ENCODE results near the gene CRACR2B.

The CRACR2B gene

DNA sequence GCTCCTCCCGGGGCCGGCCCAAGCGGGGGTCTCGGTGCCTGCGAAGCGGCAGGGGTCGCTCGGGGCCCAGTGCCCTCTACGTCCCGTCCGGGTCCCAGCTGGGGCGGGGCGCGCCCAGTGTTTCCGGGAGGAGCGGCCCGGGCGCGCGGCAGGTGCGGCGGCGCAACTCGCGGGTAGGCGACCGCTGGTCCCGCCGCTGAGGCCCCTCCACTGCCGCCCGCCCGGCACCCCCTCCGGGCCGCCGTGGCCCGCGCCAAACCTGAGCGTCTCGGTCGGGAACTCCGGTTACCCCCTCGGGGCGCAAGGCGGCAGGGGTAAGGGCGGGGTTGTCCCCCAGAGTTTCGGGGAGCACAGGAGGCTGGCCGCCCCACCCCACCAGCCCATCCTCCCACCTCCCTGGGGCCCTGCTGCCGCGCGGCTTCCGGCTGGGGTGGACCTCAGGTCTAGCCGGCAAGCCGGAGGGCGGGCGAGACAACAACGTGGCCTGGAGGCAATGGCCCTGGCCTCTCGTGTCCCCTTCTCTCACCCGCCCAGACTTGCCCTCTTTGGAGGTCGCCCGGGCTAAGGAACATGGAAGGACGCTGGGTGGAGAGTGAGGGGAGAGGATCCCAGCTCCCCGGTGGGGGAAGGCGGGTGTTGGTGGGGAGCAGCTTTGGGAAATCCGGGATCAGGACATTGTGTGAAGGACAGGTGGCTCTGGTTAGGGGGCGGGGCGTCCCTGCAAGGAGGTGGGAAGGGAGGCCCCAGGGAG lies 398 bp upstream of the CRACR2B start:
- DNase-seq = no peak

DNA sequence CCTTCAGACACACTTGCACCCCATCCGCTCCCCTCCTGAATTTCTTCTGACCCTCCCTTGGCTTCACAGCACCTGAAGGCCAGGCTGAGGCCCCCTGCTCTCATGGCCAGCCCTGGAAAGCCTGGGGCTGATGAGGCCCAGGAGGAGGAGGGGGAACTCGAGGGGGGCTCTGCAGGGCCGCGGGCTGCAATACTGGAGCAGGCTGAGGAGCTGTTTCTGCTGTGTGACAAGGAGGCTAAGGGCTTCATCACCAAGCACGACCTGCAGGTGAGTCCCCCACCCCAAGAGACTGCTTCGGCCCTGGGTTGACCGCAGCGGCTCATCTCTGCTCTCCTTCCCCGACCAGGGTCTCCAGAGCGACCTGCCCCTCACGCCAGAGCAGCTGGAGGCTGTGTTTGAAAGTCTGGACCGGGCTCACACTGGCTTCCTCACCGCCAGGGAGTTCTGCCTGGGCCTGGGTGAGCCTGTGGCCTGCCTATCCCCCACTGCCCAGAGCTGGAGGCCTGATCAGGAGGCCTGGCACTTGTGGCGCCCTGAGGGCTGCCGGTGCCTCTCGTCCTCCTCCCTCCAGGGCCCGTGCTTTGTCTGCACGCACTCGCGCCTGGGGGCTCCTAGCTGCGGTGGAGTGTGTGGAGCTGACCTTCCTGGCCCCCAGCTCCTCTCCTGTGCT lies 922 bp downstream of the CRACR2B start:
- DNase-seq = no peak

DNA sequence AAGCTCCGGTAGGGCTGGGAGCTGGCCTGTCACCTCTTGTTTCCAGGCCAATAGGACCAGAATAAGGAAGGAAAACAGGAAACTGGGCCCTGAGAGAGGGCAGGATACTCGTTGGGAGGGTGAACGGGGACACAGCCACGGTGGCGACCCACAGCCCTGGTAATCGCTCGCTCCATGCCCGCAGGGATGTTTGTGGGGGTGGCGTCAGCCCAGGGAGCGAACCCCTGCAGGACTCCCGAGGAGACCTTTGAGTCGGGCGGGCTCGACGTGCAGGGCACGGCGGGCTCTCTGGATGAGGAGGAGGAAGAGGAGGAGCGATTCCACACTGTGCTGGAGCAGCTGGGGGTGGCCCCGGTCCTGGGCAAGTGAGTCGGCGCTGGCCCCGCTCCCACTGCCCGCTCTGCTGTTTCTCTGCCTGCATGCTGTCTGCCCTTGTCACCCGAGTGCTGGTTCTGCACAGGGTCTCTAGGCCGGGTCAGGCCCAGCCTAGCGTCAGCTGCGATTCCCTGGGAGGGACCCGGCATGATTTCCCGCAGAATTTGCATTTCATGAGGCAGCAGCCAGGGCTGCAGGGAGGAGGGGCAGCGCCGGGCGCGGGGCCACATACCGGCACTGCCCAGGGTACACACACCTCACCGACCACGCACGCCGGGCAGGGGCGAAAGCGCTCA lies 1.6 kb downstream of the CRACR2B start:
- DNase-seq = no peak

DNA sequence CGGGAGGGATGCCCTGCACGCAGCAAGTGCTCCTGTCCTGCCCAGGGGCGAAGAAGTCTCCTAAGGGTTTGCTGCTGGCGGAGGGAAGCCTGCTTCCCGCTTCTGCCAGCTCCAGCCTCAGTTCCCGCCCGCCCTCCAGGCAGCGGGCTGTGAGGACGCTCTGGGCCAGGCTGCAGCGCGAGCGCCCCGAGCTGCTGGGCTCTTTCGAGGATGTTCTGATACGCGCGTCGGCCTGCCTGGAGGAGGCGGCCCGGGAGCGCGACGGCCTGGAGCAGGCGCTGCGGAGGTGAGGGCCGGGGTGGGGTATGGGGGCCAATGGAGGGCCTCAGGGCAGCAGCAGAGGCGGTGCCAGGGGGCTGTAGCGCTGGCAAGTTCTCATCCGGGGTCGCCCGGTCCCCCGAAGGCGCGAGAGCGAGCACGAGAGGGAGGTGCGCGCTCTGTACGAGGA lies 2.2 kb downstream of the CRACR2B start:
- no peak for DNase-seq

DNA sequence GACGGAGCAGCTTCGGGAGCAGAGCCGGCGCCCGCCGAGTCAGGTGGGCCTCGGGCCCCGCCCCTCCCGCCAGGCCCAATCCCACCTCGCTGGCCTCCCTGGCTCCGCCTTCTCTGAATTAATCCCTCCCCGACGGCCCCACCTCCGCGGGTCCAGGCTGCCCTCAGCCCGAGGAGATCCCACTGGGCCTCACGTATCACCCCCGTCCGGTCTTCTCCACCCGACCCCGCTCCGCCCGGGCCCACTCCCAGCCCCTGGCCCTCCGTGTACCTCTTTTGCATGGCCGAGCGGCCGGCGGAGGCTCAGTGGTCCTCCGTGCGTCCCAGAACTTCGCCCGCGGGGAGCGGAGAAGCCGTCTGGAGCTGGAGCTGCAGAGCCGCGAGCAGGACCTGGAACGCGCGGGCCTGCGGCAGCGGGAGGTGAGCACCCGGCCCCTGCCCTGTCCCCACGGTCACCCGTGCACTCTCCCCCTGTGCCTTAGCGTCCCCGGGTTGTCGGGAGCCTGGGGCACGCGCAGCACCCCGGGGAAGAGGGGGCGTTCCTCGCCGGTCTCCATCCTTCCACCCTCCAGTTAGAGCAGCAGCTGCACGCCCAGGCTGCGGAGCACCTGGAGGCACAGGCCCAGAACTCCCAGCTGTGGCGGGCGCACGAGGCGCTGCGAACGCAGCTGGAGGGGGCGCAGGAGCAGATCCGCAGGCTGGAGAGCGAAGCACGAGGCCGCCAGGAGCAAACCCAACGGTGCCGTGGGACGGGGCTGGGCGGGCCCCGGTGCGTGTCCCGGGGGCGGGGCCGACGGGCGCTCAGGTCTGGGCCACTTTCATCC lies 2.8 kb downstream of the CRACR2B start:
- DNase-seq = peak; percentile 66

DNA sequence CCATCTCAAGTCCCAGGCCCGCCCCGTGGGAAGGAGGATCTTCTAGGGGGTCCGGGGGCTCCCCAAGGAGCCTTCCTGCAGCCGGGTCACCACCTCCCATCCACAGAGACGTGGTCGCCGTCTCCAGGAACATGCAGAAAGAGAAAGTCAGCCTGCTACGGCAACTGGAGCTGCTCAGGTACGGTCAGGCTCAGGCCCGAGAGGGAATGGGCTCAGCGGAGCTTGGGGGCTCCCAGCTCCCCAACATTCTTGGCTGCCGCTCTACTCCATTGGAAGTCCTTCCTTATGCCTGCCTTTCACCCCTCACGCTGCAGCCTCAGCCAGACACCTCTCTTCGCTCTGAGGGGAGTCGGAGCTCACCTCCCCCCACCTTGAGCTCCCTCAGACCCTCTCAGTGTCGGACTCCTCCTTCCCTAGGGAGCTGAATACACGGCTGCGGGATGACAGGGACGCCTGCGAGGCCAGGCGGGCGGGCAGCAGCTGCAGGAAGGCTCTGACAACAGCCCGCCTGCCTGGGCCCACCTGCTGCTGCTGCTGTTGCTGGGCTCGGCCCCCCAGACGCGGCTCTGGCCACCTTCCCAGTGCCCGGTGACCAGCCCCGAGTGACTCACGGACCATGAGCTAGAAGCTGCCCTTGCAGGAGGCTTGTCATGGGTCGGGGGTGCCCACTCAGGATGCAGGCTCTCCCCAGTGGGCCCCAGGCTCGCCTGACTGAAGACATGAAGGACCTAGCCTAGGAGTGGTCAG lies 3.6 kb downstream of the CRACR2B start:
- DNase-seq = no peak

DNA sequence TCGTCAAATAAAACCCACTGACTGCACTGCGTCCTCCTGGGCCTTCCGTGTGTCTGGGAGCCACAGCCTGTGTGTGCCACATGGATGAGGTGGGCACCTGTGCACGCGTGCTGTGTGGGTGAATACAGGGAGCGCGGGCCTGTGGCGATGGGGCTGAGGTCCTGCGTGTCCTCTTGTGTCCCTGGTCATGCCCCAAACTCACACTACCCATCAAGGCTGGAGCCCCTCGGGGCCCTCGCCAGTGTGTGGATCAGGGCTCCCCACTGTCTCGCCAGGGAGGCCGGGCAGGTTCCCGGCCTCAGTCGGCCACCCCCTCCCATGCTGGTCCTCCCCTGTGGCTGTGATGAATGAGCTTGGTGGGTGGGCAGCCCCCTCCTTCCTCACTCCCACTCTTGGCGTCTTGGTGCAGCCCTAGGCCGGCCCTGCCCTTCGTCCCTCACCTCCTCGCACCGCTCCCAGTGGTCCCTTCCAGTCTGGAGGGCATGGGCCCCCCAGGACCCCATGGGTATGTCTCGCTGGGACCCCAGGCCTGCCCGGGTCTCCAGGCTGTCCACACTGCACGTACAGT lies 4.3 kb downstream of the CRACR2B start:
- no peak for DNase-seq

DNA sequence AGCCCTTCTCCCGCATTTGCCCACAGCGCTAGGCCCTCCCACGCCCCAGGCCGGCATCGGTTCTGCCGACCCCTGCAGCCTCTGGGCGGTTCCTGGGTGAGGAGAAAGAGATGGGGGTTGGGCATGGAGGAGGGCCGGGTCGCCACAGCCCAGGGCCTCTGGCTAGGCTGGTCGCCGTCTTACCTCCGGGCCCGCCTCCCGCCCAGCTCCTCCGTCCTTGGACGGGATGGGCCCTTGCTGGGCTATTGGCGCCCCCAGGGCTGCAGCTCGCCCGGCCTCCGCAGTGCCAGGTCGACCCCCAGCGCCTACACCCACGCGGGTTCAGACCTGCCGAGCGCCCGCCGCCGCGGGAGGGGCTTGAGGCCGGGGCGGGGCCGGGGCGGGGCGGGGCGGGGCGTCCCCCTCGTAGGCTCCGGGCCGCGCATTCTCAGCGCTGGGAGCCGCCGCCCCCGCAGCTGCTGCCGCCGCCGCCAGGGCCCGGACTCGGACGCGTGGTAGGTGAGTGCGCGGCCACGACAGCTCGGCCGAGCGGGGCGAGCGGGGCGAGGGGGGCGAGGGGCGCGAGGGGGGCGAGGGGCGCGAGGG lies 4.9 kb downstream of the CRACR2B start, which contains the start of gene CD151:
TSS of gene CD151 (plus strand) at position 424 of the 585 bp plus-strand sequence. CDS start 3,118 bp downstream, outside the sequence.
- peak; percentile 29 for DNase-seq

DNA sequence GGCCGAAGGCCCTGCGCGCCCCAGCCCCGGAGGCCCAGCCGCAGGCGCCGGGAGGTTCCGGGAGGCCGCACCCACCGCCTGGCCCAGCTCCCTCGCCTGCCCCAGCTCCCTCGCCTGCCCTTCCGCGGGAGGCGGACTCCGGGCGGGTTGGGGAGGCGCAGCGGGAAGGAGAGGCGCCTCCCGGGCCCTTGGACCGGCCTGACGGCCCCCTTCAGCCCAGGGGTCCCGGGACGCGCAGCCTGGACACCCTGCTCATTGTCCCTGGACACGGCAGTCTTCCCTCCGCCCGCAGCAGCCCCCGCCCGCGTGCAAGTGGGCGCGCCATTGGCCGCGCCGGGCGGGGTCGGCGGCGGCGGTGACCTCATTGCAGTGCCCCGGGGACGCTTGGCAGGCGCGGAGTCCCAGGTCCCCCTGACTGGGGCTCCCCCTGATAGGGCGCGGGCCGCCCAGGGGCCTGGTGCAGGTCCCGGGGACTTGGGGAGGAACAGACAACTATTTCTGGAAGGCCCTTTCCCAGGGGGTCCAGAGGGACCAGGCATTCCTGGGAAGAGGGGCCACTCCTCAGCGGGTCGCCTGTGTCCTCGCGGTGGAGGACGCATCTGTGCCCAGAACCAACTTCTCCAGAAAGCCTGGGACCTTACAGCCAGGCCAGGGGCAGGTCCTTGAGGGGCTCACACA lies 5.5 kb downstream of the CRACR2B start:
- DNase-seq = peak; percentile 26

DNA sequence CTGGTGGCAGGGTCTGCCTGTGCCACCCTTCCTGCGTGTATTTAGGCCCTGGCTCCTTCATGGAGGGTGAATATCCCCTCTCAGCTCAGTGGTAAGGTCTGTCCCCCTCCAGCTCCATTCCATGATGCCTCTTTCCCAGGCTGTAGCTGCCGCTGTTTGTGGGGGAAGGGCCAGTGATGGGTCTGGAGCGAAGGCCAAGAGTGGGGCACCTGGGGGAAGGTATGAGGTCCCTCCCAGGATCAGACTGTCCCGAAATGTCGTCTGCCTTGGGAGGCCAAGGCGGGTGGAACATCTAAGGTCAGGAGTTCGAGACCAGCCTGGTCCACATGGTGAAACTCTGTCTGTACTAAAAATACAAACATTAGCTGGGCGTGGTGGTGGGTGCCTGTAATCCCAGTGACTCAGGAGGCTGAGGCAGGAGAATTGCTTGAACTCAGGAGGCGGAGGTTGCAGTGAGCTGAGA lies 6.2 kb downstream of the CRACR2B start:
- DNase-seq = no peak

DNA sequence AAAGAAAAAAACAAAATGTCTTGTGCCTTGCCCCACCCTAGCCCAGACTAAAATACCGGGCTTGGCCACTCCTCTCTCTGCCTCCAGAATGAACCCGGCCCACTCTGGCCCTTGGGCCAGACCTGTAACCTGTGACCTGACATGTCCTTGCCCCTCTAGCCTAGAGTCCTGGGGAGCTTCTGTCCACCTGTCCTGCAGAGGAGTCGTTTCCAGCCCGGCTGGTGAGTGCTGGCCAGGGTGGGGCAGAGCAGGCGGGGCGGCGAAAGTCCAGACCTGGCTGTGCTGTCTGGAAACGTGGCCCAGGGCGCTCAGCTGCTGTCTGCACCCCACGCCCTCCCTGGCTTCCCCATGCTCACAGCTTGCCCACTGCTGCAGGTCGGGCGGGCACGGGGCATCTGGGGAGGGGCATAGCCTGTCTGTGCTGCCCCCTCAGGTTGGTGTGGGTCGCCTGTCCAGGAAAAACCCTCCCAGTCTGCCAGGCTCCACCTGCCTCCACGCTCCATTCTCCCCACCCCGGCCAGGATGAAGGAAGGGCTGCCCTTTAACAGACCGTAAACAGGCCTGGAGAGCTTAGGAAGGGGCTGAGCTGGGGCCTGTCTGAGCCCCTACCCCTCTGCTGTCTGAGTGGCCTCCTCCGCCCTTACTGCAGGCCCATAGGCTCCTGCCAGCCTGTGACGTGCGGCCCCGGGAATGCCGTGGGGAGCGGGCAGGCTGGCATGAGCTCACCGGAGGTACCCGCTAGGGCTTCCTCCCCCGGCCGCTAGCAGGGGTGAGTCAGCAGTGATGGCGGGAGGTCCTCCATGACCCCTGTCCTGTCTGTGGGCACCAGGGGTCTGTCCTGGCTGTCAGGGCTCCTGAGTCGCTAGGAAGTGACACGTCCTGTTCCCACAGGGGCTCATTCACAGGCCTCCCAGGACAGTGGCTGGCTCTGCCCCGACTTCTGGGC lies 6.9 kb downstream of the CRACR2B start:
- DNase-seq = no peak

DNA sequence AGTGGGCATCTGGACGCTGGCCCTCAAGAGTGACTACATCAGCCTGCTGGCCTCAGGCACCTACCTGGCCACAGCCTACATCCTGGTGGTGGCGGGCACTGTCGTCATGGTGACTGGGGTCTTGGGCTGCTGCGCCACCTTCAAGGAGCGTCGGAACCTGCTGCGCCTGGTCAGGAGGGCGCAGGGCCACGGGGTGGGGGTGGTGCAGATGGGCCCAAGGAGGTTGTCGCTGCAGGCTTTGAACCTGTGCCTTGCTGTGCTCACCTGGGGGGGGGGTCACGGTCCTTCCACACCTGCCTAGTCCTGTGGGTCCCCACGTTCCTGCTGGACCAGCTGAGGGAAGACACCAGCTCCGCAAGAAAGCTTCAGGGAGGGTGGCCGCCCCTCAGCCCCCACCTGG lies 8.6 kb downstream of the CRACR2B start:
- DNase-seq = no peak

DNA sequence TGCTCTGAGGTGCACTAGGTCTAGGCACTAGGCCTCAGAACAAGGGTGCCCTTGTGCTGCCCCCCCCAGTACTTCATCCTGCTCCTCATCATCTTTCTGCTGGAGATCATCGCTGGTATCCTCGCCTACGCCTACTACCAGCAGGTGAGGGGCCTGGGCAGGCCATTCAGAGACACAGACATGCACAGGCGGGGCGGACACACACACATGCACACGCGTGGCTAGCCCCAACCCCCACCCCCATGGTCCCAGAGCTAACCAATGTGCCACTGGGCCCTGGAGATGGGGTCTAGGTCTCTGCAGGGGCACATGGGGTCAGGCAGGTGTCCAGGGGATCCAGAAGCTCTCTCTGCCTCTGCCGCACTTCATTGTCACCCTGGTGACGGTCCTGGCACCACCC lies 9.0 kb downstream of the CRACR2B start:
- DNase-seq = no peak

DNA sequence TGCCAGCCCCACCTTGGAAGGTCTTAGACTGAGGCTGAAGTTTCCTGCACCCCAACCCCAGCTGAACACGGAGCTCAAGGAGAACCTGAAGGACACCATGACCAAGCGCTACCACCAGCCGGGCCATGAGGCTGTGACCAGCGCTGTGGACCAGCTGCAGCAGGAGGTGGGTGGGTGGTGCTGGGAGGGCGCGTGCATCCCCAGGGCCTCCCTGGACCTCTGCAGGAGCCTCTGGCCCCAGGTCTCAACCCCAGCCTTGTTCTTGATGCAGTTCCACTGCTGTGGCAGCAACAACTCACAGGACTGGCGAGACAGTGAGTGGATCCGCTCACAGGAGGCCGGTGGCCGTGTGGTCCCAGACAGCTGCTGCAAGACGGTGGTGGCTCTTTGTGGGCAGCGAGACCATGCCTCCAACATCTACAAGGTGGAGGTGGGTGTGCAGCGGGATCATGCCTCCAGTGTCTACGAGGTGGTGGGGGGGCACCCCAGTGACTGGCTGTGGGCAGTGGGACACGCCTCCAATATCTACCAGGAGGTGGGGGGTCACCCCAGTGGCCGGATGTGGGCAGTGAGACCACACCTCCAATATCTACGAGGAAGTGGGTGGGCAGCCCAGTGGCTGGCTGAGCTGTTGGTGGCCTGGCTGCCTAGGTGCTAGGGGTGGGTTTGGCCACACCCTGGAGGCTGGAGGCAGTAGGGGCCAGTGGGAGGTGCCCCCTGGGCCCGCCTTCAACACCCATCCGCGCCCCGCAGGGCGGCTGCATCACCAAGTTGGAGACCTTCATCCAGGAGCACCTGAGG lies 9.7 kb downstream of the CRACR2B start:
- no peak for DNase-seq

DNA sequence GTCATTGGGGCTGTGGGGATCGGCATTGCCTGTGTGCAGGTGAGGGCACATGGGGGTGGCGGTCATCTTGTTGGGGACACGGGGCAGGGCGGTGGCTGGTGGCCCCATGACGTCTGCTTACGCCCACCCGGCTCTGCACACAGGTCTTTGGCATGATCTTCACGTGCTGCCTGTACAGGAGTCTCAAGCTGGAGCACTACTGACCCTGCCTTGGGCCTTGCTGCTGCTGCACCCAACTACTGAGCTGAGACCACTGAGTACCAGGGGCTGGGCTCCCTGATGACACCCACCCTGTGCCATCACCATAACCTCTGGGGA lies 10.2 kb downstream of the CRACR2B start:
- no peak for DNase-seq

DNA sequence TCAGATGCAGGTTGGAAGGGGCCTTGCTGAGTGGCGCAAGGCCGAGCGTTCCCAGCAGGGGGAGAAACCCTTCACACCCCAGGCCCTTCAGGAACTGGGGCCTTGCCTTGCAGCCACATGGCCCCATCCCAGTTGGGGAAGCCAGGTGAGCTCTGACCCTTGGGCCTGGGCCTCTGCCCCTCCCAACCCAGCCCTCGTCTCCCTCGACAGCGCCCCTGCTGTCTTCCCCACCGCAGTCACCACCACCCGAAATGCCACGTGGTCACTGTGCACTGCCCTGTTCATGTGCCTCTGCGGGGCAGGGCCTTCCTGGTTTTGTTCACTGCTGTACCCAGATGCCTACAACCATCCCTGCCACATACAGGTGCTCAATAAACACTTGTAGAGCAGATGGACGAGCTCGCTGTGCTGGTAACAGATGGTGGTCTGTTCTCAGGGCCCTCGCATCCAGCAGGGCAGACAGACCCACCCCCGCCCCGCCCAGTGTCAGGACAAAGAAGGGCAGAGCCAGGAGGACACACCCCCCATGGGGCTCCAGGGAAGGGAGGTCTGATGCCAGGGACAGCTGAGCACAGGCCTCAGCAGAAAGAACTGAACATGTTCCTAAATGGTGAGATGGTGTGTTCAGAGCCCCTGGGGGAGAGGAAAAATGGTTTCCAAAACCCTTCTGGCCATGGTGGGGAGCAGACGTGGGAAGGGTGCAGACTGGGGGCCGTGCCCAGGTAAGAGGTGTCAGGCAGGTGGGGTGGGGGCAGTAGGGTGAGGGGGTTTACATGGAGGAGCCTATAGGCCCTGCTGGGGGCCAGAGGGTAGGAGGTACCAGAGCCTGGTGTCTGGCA lies 10.9 kb downstream of the CRACR2B start:
- DNase-seq = no peak

DNA sequence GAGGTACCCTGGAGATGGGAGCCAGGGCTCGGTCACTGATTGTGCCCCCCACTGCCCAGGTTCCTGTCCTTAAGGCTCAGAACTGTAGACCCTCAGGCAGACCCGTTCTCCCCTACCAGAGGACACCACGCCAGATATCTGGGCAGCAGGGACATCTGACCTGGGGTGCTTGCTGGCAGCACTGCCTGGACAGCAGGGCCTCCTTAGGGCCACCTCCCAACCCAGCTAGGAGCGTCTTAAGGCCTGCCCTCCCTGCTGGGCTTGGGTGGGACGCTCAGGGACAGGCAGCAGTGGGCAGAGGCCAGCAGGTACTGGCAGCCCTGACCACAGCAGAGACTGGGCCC lies 11.5 kb downstream of the CRACR2B start:
- no peak for DNase-seq

Data from activated gamma-delta T cell treated with Interleukin-2 at 50 U/mL for 16 hours (primary cell).